A673 (cell line): Measurements from ENCODE around the gene ANKRD29. TPM values are rescaled to one million over a fixed set of nuclear protein-coding genes. Genes with fewer than 3 reads are reported as not detected.
"Not testable (repeated sequence)": the region's sequence is repeated elsewhere in the genome, so short reads cannot be mapped to it uniquely, and the experiment has no call there.

Experiments used
- BruUV-seq: library from RNA; stranded (reverse); fragments of 400-500 nt; replicated peaks from 2 replicates; lab custom pipeline; 2021; lab: Mats Ljungman, UMichigan
- CTCF ChIA-PET: fragments of 300-600 bp; sonication (Branson Sonifier 250); formaldehyde crosslinking; loops from one replicate; lab custom pipeline; 2022; ENCODE audit warnings: antibody characterized with exemption; lab: Charles Lee
- POLR2A ChIA-PET: fragments of 300-600 bp; sonication (Branson Sonifier 250); formaldehyde crosslinking; loops from one replicate; lab custom pipeline; 2022; ENCODE audit warnings: antibody characterized with exemption; ENCODE audit not compliant: low non-redundant PET; lab: Charles Lee
- DNase-seq: peaks from one replicate; pipeline ENCODE4 v3.0.0-alpha.2; 2015; ENCODE audit warnings: low spot score
- H3K27ac ChIP-seq: fragments of 200-600 bp; sonication (generic); 2 replicates; pipeline ENCODE4 v1.5.1; 2016; ENCODE audit warnings: mixed run types, low read depth, mild to moderate bottlenecking, mixed read lengths, antibody characterized with exemption, low read length; ENCODE audit not compliant: poor library complexity, severe bottlenecking
- H3K27me3 ChIP-seq: fragments of 200-600 bp; sonication (generic); replicated peaks from 2 replicates; pipeline ENCODE4 v1.6.1; 2017; ENCODE audit warnings: mixed run types, low read depth, mild to moderate bottlenecking, mixed read lengths, antibody characterized with exemption, low read length; ENCODE audit not compliant: insufficient read depth, poor library complexity
- H3K36me3 ChIP-seq: fragments of 200-600 bp; sonication (generic); 2 replicates; pipeline ENCODE4 v1.6.1; 2016; ENCODE audit warnings: mixed run types, mild to moderate bottlenecking, mixed read lengths, antibody characterized with exemption, low read length; ENCODE audit not compliant: insufficient read depth, poor library complexity, severe bottlenecking
- H3K4me1 ChIP-seq: fragments of 200-600 bp; sonication (generic); 2 replicates; pipeline ENCODE4 v1.6.1; 2017; ENCODE audit warnings: mixed run types, mild to moderate bottlenecking, mixed read lengths, antibody characterized with exemption, low read length; ENCODE audit not compliant: insufficient read depth, poor library complexity, severe bottlenecking
- H3K4me3 ChIP-seq: fragments of 200-600 bp; sonication (generic); 2 replicates; pipeline ENCODE4 v1.5.1; 2016; ENCODE audit warnings: low read depth, mixed run types, mild to moderate bottlenecking, mixed read lengths, low read length; ENCODE audit not compliant: poor library complexity, severe bottlenecking
- H3K9me3 ChIP-seq: fragments of 200-600 bp; sonication (generic); 2 replicates; pipeline ENCODE4 v1.6.1; 2016; ENCODE audit warnings: mixed run types, low read depth, mild to moderate bottlenecking, mixed read lengths, antibody characterized with exemption, low read length; ENCODE audit not compliant: poor library complexity, severe bottlenecking
- CTCF ChIP-seq: fragments of 300-800, 200-600 bp; sonication (generic); conservative IDR thresholded peaks from 2 replicates; pipeline ENCODE4 v1.5.1; 2017; ENCODE audit warnings: low read depth, mild to moderate bottlenecking, antibody characterized with exemption, low read length, moderate library complexity, mixed read lengths
- EZH2 ChIP-seq: fragments of 200-600 bp; sonication (generic); IDR thresholded peaks from 2 replicates; pipeline ENCODE4 v1.6.1; 2017; ENCODE audit warnings: borderline replicate concordance, low read depth, mild to moderate bottlenecking, mixed read lengths, antibody characterized with exemption, low read length; ENCODE audit not compliant: poor library complexity, severe bottlenecking
- intact Hi-C: fragments of 100-400 bp; cut with micrococcal nuclease; formaldehyde crosslinking; loops from one replicate; pipeline ENCODE4 v1.10.0; 2022; ENCODE audit not compliant: unreplicated experiment
- total RNA-seq: library from RNA; stranded (reverse); gene quantifications from 2 replicates; pipeline ENCODE4 v1.2.3, GENCODE V29; 2021

The ANKRD29 gene
- total RNA-seq, 1 experiment from 2014 or later: 2.6 TPM

DNA sequence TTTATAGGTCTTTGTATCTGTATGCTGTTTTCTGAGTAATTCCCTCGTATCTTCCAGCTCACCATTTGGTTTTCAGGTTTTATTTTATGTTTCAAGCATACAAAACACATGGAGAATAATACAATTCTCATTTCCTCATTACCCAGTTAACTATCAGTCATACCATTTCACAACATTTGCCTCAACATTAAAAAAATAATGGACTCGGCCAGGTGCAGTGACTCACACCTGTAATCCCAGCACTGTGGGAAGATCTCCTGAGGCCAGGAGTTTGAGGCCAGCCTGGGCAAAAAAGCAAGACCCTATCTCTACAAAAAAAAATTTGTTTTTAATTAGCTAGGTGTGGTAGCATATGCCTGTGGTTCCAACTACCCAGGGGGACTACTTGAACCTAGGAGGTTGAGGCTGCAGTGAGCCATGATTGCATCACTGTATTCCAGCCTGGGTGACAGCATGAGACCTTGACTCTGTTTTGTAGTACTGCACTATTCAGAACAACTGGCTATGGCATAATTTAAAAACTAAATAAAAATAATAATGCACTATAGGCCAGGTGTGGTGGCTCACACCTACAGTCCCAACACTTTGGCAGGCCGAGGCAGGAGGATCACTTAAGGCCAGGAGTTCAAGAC is 96.7 kb downstream of the ANKRD29 start:
- H3K9me3 ChIP-seq: no peaks in the 10 kb centered on the region
- no TSS peak for BruUV-seq
- H3K27ac ChIP-seq: no peak overlapping the region
- no peaks in the 10 kb centered on the region for H3K27me3 ChIP-seq
- H3K4me3 ChIP-seq: no peak overlapping the region
- DNase-seq: no peak
- intact Hi-C loops: no loop called here
- peaks cover 44% of the 10 kb centered on the region for H3K36me3 ChIP-seq
- POLR2A ChIA-PET: no interaction called here
- TF ChIP-seq EZH2 (no peak), CTCF (no peak)
- CTCF ChIA-PET: no interaction called here
- no peaks in the 10 kb centered on the region for H3K4me1 ChIP-seq

GRCh38 chr18:23563377-23564043 is 99.2 kb downstream of the ANKRD29 start:
- ChIA-PET CTCF (no interaction called here), POLR2A (no interaction called here)
- Histone ChIP-seq H3K4me3 (no peak overlapping the region), H3K27me3 (no peaks in the 10 kb centered on the region), H3K27ac (no peak overlapping the region), H3K9me3 (no peaks in the 10 kb centered on the region), H3K36me3 (peaks cover 55% of the 10 kb centered on the region), H3K4me1 (no peaks in the 10 kb centered on the region)
- BruUV-seq: no TSS peak
- intact Hi-C loops: no loop called here
- no peak for DNase-seq
- TF ChIP-seq EZH2 (no peak), CTCF (no peak)

GRCh38 chr18:23560186-23560585 is 102.5 kb downstream of the ANKRD29 start:
- Histone ChIP-seq H3K4me3 (no peak overlapping the region), H3K27me3 (no peaks in the 10 kb centered on the region), H3K36me3 (peaks cover 45% of the 10 kb centered on the region), H3K9me3 (no peaks in the 10 kb centered on the region), H3K4me1 (no peaks in the 10 kb centered on the region), H3K27ac (no peak overlapping the region)
- POLR2A ChIA-PET: no interaction called here
- TF ChIP-seq CTCF: no peak
- no peak for TF ChIP-seq EZH2
- DNase-seq: no peak
- intact Hi-C loops: no loop called here
- BruUV-seq: no TSS peak
- CTCF ChIA-PET: no interaction called here

DNA sequence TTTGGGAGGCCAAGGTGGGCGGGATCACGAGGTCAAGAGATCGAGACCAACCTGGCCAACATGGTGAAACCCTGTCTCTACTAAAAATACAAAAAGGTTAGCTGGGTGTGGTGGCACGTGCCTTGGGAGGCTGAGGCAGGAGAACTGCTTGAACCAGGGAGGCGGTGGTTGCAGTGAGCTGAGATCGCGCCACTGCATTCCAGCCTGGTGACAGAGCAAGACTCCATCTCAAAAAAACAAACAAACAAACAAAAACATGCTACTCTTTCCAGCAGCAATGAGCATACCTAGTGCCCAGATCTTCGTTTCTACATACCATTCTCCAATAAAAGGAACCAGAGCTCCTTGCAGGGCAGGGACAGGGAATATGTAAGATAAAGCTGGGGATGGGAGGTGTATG is 105.2 kb downstream of the ANKRD29 start:
- not testable (repeated sequence) for BruUV-seq
- H3K36me3 ChIP-seq: peaks cover 62% of the 10 kb centered on the region

More for the DNA sequence above, 105.2 kb downstream of the ANKRD29 start:
- H3K4me3 ChIP-seq, CTCF ChIA-PET, H3K27me3 ChIP-seq, H3K4me1 ChIP-seq, H3K27ac ChIP-seq, H3K9me3 ChIP-seq, intact Hi-C loops, DNase-seq: not testable (repeated sequence)
- POLR2A ChIA-PET: interaction anchor here (0.8 kb wide), 1 partner anchor 407 kb away, joined by 5 read pairs; no protein-coding TSS in a partner anchor
